Measurements from ENCODE around the gene PCDHGA8.
"Not testable (repeated sequence)": the region's sequence is repeated elsewhere in the genome, so short reads cannot be mapped to it uniquely, and the experiment has no call there.

Gene PCDHGA8

DNA sequence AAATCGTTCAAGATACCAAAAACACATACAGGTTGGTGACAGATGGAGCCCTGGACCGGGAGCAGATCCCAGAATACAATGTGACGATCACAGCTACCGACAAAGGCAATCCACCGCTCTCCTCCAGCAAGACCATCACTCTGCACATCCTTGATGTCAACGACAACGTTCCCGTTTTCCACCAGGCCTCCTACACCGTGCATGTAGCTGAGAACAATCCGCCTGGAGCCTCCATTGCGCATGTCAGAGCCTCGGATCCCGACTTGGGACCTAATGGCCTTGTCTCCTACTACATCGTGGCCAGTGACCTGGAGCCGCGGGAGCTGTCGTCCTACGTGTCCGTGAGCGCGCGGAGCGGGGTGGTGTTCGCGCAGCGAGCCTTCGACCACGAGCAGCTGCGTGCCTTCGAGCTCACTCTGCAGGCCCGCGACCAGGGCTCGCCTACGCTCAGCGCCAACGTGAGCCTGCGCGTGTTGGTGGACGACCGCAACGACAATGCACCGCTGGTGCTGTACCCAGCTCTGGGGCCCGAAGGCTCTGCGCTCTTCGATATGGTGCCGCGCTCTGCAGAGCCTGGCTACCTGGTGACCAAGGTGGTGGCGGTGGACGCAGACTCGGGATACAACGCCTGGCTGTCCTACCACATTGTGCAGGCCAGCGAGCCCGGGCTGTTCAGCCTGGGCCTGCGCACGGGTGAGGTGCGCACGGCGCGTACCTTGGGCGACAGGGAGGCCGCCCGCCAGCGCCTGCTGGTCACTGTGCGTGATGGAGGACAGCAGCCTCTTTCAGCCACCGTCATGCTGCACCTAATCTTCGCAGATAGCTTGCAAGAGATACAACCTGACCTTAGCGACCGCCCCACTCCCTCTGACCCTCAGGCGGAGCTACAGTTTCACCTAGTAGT lies 20.6 kb upstream of the PCDHGA8 start:
- no peak for DNase-seq

DNA sequence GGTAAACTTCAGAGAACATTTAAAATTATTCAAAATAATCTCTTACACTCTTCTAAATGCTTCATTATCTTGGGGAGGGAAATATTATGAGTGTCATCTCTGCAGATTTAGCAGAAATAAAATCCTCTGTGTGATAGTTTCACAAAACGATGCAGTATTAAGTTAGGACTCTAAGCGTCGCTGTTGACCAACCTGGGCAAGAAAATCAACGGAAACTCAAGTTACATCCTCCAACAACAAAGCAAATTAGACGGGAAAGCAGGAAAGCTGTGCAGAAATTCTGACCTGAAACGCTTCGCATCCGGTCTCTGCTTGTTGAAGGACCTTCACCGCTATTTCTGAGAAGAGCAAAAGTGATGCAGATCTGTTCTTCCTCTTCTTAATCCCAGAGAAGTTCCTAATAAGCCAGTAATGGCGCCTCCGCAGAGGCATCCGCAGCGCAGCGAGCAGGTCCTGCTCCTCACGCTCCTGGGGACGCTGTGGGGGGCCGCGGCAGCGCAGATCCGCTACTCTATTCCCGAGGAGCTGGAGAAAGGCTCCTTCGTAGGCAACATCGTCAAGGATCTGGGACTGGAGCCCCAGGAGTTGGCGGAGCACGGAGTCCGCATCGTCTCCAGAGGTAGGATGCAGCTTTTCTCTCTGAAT lies 18.6 kb upstream of the PCDHGA8 start, which contains the start of gene PCDHGA6:
TSS of gene PCDHGA6 (plus strand) at position 219 of the 645 bp plus-strand sequence. CDS start at position 412, 193 bp downstream.
- no peak for DNase-seq

DNA sequence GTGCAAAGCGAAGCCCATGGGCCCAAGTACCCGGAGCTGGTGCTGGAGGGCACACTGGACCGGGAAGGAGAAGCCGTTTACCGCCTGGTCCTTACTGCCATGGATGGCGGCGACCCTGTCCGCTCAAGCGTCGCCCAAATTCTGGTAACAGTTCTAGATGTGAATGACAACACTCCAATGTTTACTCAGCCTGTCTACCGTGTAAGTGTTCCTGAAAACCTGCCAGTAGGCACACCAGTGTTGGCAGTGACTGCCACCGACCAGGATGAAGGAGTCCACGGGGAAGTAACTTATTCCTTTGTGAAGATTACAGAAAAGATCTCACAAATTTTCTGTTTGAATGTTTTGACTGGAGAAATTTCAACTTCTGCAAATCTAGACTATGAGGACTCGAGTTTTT lies 17.8 kb upstream of the PCDHGA8 start:
- DNase-seq = no peak

DNA sequence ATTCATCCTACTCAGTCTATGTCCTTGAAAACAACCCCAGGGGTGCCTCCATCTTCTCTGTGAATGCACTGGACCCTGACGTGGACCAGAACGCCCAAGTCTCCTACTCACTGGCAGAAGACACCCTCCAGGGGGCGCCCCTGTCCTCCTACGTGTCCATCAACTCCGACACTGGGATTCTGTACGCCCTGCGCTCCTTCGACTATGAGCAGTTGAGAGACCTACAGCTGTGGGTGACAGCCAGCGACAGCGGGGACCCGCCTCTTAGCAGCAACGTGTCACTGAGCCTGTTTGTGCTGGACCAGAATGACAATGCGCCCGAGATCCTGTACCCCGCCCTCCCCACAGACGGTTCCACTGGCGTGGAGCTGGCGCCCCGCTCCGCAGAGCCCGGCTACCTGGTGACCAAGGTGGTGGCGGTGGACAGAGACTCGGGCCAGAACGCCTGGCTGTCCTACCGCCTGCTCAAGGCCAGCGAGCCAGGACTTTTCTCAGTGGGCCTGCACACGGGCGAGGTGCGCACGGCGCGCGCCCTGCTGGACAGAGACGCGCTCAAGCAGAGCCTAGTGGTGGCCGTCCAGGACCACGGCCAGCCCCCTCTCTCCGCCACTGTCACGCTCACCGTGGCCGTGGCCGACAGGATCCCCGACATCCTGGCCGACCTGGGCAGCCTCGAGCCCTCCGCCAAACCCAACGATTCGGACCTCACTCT lies 16.8 kb upstream of the PCDHGA8 start:
- not testable (repeated sequence) for DNase-seq

DNA sequence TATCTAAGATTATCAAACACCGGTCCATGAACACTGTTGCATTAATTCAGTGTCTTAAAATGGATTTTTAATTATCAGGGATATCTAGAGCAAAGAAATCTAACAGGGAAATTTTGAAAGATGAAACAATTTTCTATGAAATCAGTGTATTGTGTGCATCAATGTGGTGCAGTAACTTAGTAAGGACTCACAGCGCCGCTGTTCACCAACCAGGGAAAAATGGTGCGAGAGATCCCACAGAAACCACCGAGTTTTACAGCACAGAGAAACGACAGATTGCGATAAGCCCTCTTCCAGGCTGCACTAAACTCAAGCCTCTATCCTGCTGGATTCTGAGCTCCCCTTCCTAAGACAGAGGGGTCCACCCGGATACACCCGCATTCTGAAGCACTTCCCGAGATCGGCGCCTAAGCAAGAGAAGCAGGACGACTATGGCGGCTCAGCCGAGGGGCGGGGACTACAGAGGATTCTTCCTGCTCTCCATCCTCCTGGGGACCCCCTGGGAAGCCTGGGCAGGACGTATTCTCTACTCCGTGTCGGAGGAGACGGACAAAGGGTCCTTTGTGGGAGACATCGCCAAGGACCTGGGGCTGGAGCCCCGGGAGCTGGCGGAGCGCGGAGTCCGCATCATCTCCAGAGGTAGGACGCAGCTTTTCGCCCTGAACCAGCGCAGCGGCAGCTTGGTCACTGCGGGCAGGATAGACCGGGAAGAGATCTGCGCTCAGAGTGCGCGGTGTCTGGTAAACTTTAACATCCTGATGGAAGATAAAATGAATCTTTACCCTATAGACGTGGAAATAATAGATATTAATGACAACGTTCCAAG lies 9.8 kb upstream of the PCDHGA8 start, which contains the start of gene PCDHGA7:
TSS of gene PCDHGA7 (plus strand) at position 274 of the 826 bp plus-strand sequence. CDS start at position 432, 158 bp downstream.
- no peak for DNase-seq

DNA sequence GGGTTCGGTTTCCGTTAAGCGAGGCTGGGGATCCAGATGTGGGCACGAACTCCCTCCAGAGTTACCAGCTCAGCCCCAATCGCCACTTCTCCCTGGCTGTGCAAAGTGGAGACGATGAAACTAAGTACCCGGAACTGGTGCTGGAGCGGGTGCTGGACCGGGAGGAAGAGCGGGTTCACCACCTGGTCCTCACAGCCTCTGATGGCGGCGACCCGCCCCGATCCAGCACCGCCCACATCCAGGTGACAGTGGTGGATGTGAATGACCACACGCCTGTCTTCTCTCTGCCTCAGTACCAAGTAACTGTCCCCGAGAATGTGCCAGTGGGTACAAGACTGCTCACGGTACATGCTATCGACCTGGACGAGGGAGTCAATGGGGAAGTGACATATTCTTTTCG lies 9.1 kb upstream of the PCDHGA8 start:
- DNase-seq = no peak

DNA sequence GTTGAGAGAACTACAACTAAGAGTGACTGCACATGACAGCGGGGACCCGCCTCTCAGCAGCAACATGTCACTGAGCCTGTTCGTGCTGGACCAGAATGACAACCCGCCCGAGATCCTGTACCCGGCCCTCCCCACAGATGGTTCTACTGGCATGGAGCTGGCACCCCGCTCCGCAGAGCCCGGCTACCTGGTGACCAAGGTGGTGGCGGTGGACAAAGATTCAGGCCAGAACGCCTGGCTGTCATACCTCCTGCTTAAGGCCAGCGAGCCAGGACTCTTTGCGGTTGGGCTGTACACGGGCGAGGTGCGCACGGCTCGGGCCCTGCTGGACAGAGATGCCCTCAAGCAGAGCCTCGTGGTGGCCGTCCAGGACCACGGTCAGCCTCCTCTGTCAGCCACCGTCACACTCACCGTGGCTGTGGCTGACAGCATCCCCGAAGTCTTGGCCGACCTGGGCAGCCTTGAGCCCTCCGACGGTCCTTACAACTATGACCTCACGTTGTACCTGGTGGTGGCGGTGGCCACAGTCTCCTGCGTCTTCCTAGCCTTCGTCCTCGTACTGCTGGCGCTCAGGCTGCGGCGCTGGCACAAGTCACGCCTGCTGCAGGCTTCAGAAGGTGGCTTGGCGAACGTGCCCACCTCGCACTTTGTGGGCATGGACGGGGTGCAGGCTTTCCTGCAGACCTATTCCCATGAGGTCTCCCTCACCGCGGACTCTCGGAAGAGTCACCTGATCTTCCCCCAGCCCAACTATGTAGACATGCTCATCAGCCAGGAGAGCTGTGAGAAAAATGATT lies 7.8 kb upstream of the PCDHGA8 start:
- no peak for DNase-seq

DNA sequence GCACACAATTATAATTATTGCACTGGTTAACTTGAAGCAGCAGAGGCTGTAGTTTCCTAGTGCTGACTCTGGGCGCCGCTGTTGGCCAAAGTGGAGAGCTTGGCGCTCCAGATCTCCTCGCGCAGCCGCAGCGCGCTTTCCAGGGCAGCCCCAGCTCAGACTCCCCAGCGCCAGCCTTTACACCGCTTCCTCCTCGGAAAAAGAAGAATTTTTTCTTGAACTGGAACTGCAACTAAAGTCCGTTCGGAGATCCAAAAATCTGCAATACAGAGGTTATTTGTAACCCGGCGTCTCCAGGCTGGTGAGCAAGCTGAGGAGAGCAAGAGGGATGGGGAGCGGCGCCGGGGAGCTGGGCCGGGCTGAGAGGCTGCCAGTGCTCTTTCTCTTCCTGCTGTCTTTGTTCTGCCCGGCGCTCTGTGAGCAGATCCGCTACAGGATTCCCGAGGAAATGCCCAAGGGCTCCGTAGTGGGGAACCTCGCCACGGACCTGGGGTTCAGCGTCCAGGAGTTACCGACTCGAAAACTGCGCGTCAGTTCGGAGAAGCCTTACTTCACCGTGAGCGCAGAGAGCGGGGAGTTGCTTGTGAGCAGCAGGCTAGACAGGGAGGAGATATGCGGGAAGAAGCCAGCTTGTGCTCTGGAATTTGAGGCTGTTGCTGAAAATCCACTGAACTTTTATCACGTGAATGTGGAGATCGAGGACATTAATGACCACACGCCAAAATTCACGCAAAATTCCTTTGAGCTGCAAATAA lies 4.7 kb upstream of the PCDHGA8 start, which contains the start of gene PCDHGB4:
TSS of gene PCDHGB4 (plus strand) at position 142 of the 755 bp plus-strand sequence. CDS start at position 329, 187 bp downstream.
- peak; percentile 40 for DNase-seq

DNA sequence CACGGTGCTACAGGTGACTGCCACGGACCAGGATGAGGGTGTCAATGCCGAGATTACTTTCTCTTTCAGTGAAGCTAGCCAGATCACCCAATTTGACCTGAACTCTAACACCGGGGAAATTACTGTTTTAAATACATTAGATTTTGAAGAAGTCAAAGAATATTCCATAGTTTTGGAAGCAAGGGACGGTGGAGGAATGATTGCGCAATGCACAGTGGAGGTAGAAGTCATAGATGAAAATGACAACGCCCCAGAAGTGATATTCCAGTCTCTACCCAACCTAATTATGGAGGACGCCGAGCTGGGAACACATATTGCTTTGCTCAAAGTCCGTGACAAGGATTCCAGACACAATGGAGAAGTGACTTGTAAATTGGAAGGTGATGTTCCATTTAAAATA lies 3.8 kb upstream of the PCDHGA8 start:
- DNase-seq = no peak

DNA sequence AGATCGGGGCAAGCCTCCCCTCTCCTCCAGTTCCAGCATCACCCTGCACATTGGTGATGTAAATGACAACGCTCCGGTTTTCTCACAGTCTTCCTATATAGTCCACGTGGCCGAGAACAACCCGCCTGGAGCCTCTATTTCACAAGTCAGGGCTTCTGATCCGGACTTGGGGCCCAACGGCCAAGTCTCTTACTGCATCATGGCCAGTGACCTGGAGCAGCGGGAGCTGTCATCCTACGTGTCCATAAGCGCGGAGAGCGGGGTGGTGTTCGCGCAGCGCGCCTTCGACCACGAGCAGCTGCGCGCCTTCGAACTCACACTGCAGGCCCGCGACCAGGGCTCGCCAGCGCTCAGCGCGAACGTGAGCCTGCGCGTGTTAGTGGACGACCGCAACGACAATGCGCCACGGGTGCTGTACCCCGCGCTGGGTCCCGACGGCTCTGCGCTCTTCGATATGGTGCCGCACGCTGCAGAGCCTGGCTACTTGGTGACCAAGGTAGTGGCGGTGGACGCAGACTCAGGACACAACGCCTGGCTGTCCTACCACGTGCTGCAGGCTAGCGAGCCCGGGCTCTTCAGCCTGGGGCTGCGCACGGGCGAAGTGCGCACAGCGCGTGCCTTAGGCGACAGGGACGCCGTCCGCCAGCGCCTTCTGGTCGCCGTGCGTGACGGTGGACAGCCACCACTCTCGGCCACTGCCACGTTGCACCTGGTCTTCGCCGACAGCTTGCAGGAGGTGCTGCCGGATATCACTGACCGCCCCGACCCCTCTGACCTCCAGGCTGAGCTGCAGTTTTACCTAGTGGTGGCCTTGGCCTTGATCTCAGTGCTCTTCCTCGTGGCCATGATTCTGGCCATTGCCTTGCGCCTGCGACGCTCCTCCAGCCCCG lies 3.0 kb upstream of the PCDHGA8 start:
- DNase-seq = no peak

DNA sequence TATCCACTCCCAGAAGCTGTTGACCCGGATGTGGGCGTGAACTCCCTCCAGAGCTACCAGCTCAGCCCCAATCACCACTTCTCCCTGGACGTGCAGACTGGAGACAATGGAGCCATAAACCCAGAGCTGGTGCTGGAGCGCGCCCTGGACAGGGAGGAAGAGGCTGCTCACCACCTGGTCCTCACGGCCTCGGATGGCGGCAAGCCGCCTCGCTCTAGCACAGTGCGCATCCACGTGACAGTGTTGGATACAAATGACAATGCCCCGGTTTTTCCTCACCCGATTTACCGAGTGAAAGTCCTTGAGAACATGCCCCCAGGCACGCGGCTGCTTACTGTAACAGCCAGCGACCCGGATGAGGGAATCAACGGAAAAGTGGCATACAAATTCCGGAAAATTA lies 834 bp downstream of the PCDHGA8 start:
- no peak for DNase-seq

DNA sequence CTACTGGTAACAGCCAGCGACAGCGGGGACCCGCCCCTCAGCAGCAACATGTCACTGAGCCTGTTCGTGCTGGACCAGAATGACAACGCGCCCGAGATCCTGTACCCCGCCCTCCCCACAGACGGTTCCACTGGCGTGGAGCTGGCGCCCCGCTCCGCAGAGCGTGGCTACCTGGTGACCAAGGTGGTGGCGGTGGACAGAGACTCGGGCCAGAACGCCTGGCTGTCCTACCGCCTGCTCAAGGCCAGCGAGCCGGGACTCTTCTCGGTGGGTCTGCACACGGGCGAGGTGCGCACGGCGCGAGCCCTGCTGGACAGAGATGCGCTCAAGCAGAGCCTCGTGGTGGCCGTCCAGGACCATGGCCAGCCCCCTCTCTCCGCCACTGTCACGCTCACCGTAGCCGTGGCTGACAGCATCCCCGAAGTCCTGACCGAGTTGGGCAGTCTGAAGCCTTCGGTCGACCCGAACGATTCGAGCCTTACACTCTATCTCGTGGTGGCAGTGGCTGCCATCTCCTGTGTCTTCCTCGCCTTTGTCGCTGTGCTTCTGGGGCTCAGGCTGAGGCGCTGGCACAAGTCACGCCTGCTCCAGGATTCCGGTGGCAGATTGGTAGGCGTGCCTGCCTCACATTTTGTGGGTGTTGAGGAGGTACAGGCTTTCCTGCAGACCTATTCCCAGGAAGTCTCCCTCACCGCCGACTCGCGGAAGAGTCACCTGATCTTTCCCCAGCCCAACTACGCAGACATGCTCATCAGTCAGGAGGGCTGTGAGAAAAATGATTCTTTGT lies 2.2 kb downstream of the PCDHGA8 start:
- not testable (repeated sequence) for DNase-seq

DNA sequence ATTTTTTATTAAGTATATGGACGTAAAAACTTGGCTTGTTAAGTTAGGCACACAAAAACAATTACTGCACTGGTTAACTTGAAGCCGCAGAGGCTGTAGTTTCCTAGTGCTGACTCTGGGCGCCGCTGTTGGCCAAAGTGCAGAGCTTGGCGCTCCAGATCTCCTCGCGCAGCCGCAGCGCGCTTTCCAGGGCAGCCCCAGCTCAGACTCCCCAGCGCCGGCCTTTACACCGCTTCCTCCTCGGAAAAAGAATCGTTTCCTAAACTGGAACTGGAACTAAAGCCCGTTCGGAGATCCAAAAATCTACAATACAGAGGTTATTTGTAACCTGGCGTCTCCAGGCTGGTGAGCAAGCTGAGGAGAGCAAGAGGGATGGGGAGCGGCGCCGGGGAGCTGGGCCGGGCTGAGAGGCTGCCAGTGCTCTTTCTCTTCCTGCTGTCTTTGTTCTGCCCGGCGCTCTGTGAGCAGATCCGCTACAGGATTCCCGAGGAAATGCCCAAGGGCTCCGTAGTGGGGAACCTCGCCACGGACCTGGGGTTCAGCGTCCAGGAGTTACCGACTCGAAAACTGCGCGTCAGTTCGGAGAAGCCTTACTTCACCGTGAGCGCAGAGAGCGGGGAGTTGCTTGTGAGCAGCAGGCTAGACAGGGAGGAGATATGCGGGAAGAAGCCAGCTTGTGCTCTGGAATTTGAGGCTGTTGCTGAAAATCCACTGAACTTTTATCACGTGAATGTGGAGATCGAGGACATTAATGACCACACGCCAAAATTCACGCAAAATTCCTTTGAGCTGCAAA lies 5.5 kb downstream of the PCDHGA8 start, which contains the start of gene PCDHGB5:
TSS of gene PCDHGB5 (plus strand) at position 192 of the 796 bp plus-strand sequence. CDS start at position 373, 181 bp downstream.
- DNase-seq = peak; percentile 52

DNA sequence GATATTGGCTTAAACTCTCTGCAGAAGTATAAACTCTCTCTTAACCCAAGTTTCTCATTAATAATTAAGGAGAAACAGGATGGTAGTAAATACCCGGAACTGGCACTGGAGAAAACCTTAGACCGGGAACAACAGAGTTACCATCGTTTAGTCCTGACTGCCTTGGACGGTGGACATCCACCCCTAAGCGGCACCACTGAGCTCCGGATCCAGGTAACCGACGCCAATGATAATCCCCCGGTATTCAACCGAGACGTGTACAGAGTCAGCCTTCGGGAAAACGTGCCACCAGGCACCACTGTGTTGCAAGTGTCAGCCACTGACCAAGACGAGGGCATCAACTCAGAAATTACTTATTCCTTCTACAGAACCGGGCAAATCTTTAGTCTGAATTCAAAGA lies 6.2 kb downstream of the PCDHGA8 start:
- DNase-seq = no peak

DNA sequence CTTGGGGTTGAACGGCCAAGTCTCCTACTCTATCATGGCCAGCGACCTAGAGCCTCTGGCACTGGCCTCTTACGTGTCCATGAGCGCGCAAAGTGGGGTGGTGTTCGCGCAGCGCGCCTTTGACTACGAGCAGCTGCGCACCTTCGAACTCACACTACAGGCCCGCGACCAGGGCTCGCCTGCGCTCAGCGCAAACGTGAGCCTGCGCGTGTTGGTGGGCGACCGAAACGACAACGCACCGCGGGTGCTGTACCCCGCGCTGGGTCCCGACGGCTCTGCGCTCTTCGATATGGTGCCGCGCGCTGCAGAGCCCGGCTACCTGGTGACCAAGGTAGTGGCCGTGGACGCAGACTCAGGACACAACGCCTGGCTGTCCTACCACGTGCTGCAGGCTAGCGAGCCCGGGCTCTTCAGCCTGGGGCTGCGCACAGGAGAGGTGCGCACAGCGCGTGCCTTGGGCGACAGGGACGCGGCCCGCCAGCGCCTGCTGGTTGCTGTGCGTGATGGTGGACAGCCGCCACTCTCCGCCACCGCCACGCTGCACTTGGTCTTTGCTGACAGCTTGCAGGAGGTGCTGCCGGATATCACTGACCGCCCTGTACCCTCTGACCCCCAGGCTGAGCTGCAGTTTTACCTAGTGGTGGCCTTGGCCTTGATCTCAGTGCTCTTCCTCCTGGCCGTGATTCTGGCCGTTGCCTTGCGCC lies 7.3 kb downstream of the PCDHGA8 start:
- DNase-seq = no peak

DNA sequence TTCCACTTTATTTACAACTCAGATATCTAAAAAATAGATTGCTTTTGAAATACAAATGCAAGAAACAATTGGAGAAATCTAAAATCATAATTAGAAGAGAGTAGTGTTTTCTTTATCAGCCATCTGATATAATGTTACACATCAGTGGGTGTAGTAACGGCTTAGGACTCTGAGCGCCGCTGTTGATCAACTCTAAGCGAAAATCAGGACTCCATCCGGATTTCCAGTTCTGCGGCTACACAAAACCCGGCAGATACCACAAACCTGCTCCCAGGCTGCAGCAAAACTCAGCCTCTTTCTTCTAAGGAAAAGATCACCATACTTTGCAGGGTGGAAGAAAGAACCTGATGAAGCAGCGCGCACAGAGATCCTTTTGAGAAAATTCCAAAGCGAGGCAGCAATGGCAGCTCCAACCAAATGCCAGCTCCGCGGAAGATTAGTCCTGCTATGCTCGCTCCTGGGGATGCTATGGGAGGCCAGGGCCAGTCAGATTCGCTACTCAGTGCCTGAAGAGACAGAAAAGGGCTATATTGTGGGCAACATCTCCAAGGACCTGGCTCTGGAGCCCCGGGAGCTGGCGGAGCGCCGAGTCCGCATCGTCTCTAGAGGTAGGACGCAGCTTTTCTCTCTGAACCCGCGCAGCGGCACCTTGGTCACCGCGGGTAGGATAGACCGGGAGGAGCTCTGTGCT lies 10.3 kb downstream of the PCDHGA8 start, which contains the start of gene PCDHGA9:
TSS of gene PCDHGA9 (plus strand) at position 226 of the 691 bp plus-strand sequence. CDS start at position 401, 175 bp downstream.
- no peak for DNase-seq

Data from activated CD4-positive, alpha-beta T cell treated with anti-CD3 and anti-CD28 coated beads, Interleukin-10, Interleukin-2, amounts not matched to agents 100 ng/mL and 50 ng/mL, durations not matched to agents 16 hours and 8 hours (primary cell).